ENCODE results near the gene MGRN1.

GRCh38 chr16:4625560-4626159 lies 1.0 kb downstream of the MGRN1 start:
- TF ChIP-seq POLR2AphosphoS5 (IDR thresholded peaks at IDR 0.05; ENCODE audit: insufficient read depth in 1 of 2, low read depth in 1 of 2) (no peak), CTCF (IDR thresholded peaks at IDR 0.05) (no peak), POLR2A (IDR thresholded peaks at IDR 0.05) (no peak)
